Tibial nerve (tissue), 4 donors: ENCODE results near the gene HINT2. TPM values are rescaled to one million over a fixed set of nuclear protein-coding genes. Genes with fewer than 3 reads are reported as not detected.

Source experiments
- DNase-seq, 2 donors: peaks; one replicate each; pipeline ENCODE4 v3.0.0-alpha.2; 2019; ENCODE audit warnings: low spot score in 2 of 2
- H3K27ac ChIP-seq, 4 donors: fragments of 200-600 bp; sonication (generic) in 3 of 4; one replicate each; pipeline ENCODE4 v1.5.1; 2017 to 2019; ENCODE audit warnings: mild to moderate bottlenecking in 1 of 4
- H3K27me3 ChIP-seq, 2 donors: fragments of 200-600 bp; sonication (generic) in 1 of 2; one replicate each; pipeline versions ENCODE4 v1.5.1 to v1.6.0; 2017 to 2019
- H3K36me3 ChIP-seq, 3 donors: fragments of 200-600 bp; sonication (generic); one replicate each; pipeline ENCODE4 v1.5.1; 2018 to 2019
- H3K4me1 ChIP-seq, 4 donors: fragments of 200-600 bp; sonication (generic) in 3 of 4; one replicate each; pipeline ENCODE4 v1.5.1; 2017 to 2019
- H3K4me3 ChIP-seq, 4 donors: fragments of 200-600 bp; sonication (generic) in 3 of 4; one replicate each; pipeline ENCODE4 v1.5.1; 2017 to 2019; ENCODE audit warnings: mild to moderate bottlenecking in 1 of 4, moderate library complexity in 1 of 4
- H3K9me3 ChIP-seq, 4 donors: fragments of 200-600 bp; sonication (generic) in 3 of 4; one replicate each; pipeline ENCODE4 v1.5.1; 2017 to 2019
- CTCF ChIP-seq, 5 experiments: fragments of 200-600 bp in 3 of 5; fragments of 450-650 bp in 2 of 5; sonication (generic) in 3 of 5; IDR thresholded peaks; one replicate each; pipeline ENCODE4 v1.5.1; 2016 to 2019; ENCODE audit warnings: antibody characterized with exemption in 5 of 5, mild to moderate bottlenecking in 3 of 5, moderate library complexity in 2 of 5
- EP300 ChIP-seq, 2 donors: sonication (generic); formaldehyde crosslinking; IDR thresholded peaks; one replicate each; pipeline ENCODE4 v1.6.1; 2017; ENCODE audit warnings: antibody characterized with exemption in 2 of 2, mild to moderate bottlenecking in 1 of 2
- POLR2A ChIP-seq, 2 donors: fragments of 450-650 bp; IDR thresholded peaks; one replicate each; pipeline ENCODE4 v1.6.1; 2017; ENCODE audit warnings: antibody characterized with exemption in 2 of 2, mild to moderate bottlenecking in 2 of 2, moderate library complexity in 2 of 2
- WGBS, 2 donors: methylation state at CpG; one replicate each; pipeline ENCODE4 v1.1.5; 2018; 5-methylcytosine and 5-hydroxymethylcytosine counted together
- total RNA-seq, 4 donors: library from RNA; depleted of rRNA; stranded (reverse); fragments of >200 nt; gene quantifications; one replicate each; pipeline ENCODE4 v1.1.0, GENCODE V29; 2016

HINT2 gene
- total RNA-seq, 4 donors from 2014 or later, result 21.0 to 74.3 (median 35.9) TPM

- no peak overlapping the region for H3K4me3 ChIP-seq
- no peak for TF ChIP-seq CTCF (IDR thresholded peaks at IDR 0.05)
- no peak for TF ChIP-seq POLR2A (IDR thresholded peaks at IDR 0.05)
- no peak for TF ChIP-seq EP300 (IDR thresholded peaks at IDR 0.05)
- WGBS, 2 donors, result 66 to 79% methylated on average over 5 of the region's 5 CpGs
- peaks cover 0 to 39% (median 19%) of the 10 kb centered on the region in 4 donors for H3K4me1 ChIP-seq
- no peak for DNase-seq
- no peaks in the 10 kb centered on the region for H3K9me3 ChIP-seq
- peaks cover 0 to 22% (median 0%) of the 10 kb centered on the region in 3 donors for H3K36me3 ChIP-seq
- no peaks in the 10 kb centered on the region for H3K27me3 ChIP-seq
- no peak overlapping the region for H3K27ac ChIP-seq
These were observed 26.7 kb upstream of the HINT2 start for GRCh38 chr9:35841645-35841900.

- no peak for TF ChIP-seq EP300 (IDR thresholded peaks at IDR 0.05)
- TF ChIP-seq CTCF (IDR thresholded peaks at IDR 0.05), result no peak
- TF ChIP-seq POLR2A (IDR thresholded peaks at IDR 0.05), result no peak
- no peak for DNase-seq
- Histone ChIP-seq H3K27me3 (no peaks in the 10 kb centered on the region), H3K9me3 (no peaks in the 10 kb centered on the region), H3K4me3 (no peak overlapping the region), H3K36me3 (peaks cover 0 to 17% (median 0%) of the 10 kb centered on the region in 3 donors), H3K27ac (no peak overlapping the region), H3K4me1 (peaks cover 0 to 35% (median 15%) of the 10 kb centered on the region in 4 donors)
- whole genome bisulfite sequencing, 2 donors, result 89 to 90% methylated on average over 15 of the region's 15 CpGs
These were observed 26.2 kb upstream of the HINT2 start for GRCh38 chr9:35840881-35841644.

GRCh38 chr9:35839926-35840325, 25.1 kb upstream of the HINT2 start:
- Histone ChIP-seq H3K9me3 (no peaks in the 10 kb centered on the region), H3K4me1 (peaks cover 0 to 28% (median 8%) of the 10 kb centered on the region in 4 donors), H3K36me3 (peaks cover 0 to 20% (median 0%) of the 10 kb centered on the region in 3 donors), H3K27ac (no peak overlapping the region), H3K27me3 (no peaks in the 10 kb centered on the region), H3K4me3 (no peak overlapping the region)
- no peak for DNase-seq
- WGBS, 2 donors, result 87 to 91% methylated on average over 5 of the region's 5 CpGs
- TF ChIP-seq EP300 (IDR thresholded peaks at IDR 0.05) (no peak), POLR2A (IDR thresholded peaks at IDR 0.05) (no peak), CTCF (IDR thresholded peaks at IDR 0.05) (no peak)

DNA sequence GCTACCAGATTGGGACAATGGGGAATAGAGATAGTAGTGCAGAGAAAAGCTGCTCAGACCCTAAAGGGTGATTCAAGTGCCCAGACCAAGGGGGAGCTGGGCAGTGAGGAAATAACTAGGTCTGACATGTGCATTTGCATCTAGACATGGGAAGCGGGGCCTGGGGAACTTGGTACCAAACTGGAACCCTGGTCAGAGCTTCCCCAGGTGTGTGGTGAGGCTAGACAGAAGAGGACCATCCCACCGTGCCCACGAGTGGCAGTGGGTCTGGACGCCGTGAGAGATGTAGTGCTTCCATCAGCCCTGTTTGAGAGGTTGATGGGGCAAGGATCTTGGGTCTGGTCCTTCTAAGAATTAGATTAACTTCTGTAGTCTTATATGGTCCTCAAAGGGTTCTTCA, 21.8 kb upstream of the HINT2 start:
- Histone ChIP-seq H3K4me3 (no peak overlapping the region), H3K9me3 (no peaks in the 10 kb centered on the region), H3K27ac (no peak overlapping the region), H3K36me3 (peaks cover 0 to 8% (median 0%) of the 10 kb centered on the region in 3 donors), H3K4me1 (peaks cover 0 to 31% (median 17%) of the 10 kb centered on the region in 4 donors), H3K27me3 (no peaks in the 10 kb centered on the region)
- no peak for DNase-seq
- TF ChIP-seq POLR2A (IDR thresholded peaks at IDR 0.05) (no peak), CTCF (IDR thresholded peaks at IDR 0.05) (no peak), EP300 (IDR thresholded peaks at IDR 0.05) (no peak)
- 89 to 96% methylated on average over 5 of the region's 5 CpGs for WGBS, 2 donors

DNA sequence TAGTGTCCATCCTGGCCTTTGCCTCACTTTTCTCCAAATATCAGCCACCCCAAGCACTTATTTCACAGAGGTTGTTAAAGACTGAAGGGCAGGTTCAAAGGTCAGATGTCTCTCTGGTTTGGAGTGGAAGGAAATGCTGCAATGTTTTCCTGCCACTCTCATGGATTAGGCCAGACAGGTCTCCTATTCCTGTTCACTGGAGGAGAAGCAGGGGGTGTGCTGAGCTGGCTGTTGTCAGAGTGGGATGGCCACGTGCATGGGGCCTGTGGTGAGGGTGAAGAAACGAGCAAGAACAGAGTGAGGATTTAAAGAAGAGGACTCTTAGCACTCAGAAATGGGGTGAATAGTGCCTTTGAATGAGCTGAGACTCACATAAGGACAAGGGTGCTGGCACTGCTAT, 20.9 kb upstream of the HINT2 start:
- H3K36me3 ChIP-seq, result peaks cover 0 to 3% (median 0%) of the 10 kb centered on the region in 3 donors
- H3K27ac ChIP-seq, result no peak overlapping the region
- H3K9me3 ChIP-seq, result no peaks in the 10 kb centered on the region
- no peak for DNase-seq
- peaks cover 0 to 39% (median 17%) of the 10 kb centered on the region in 4 donors for H3K4me1 ChIP-seq
- no peak for TF ChIP-seq EP300 (IDR thresholded peaks at IDR 0.05)
- TF ChIP-seq CTCF (IDR thresholded peaks at IDR 0.05), result no peak
- no peak for TF ChIP-seq POLR2A (IDR thresholded peaks at IDR 0.05)
- no peaks in the 10 kb centered on the region for H3K27me3 ChIP-seq
- 76 to 81% methylated on average over 2 of the region's 2 CpGs for WGBS, 2 donors
- H3K4me3 ChIP-seq, result no peak overlapping the region
